ENCODE data around the gene ELMO3. TPM values are rescaled to one million over a fixed set of nuclear protein-coding genes. Genes with fewer than 3 reads are reported as not detected.
A peak's percentile ranks its signal among the peaks of the same experiment; 100 is the strongest.

The ELMO3 gene
- total and polyA plus RNA-seq, 2 of the 4 experiments (the other 2 are of a cell fraction), result 0.36 to 1.6 TPM

GRCh38 chr16:67216612-67217490, 17.9 kb downstream of the ELMO3 start:
- Histone ChIP-seq H3K4me3 (ENCODE audit: insufficient read depth, low read depth, low read length) (no peak overlapping the region), H3K56ac (ENCODE audit: extremely low read depth, insufficient read depth, low read length) (no peak overlapping the region), H3K9ac (ENCODE audit: low read depth, low read length) (no peak overlapping the region), H3K36me3 (ENCODE audit: control insufficient read depth, insufficient read depth, low read length) (peaks cover 4% of the 10 kb centered on the region; the same call in 1 of the 2 replicates), H3K14ac (replicated peaks; ENCODE audit: low read depth, low read length) (no peak overlapping the region), H3K4me2 (ENCODE audit: low read depth, low read length) (no peak overlapping the region), H3K27me3 (ENCODE audit: control insufficient read depth, insufficient read depth, low read length) (no peaks in the 10 kb centered on the region), H2AK9ac (replicated peaks; ENCODE audit: low read depth, low read length, poor library complexity) (no peak overlapping the region), H2BK15ac (ENCODE audit: low read depth, low read length) (no peak overlapping the region), H3K79me1 (ENCODE audit: low read depth in 1 of 2, low read length in 2 of 2) (no peaks in the 10 kb centered on the region; a peak in 1 of 4 replicates), H4K20me1 (ENCODE audit: insufficient read depth, low read length) (no peaks in the 10 kb centered on the region), H4K8ac (ENCODE audit: low read depth in 2 of 2, low read length in 2 of 2) (no peak overlapping the region), H3K9me1 (ENCODE audit: insufficient read depth, low read length) (no peaks in the 10 kb centered on the region), H3K23ac (ENCODE audit: low read depth, low read length) (no peak overlapping the region), H4K5ac (ENCODE audit: low read depth, low read length) (no peak overlapping the region), H2AFZ (replicated peaks; ENCODE audit: low read length, poor library complexity) (peak overlapping the region; percentile 54), H2BK5ac (ENCODE audit: low read depth, low read length, poor library complexity, severe bottlenecking) (no peak overlapping the region), H3K18ac (ENCODE audit: low read depth, low read length) (no peak overlapping the region), H2BK20ac (ENCODE audit: low read depth, low read length) (no peak overlapping the region), H2BK120ac (ENCODE audit: low read depth, low read length) (no peak overlapping the region), H3K9me3 (ENCODE audit: control insufficient read depth, insufficient read depth, low read length) (no peaks in the 10 kb centered on the region), H4K91ac (ENCODE audit: insufficient read depth, low read depth, low read length) (no peak overlapping the region), H3K4ac (ENCODE audit: low read depth, low read length) (no peak overlapping the region), H3K27ac (ENCODE audit: insufficient read depth, low read length) (no peak overlapping the region), H2AK5ac (ENCODE audit: low read depth, low read length) (no peak overlapping the region), H3K4me1 (ENCODE audit: control insufficient read depth, insufficient read depth, low read length) (no peaks in the 10 kb centered on the region)
- intact Hi-C loops (cut with micrococcal nuclease), result no loop called here
- ATAC-seq (ENCODE audit: low read depth) (peak; percentile 64), DNase-seq (no peak)
- in situ Hi-C loops (cut with MboI; ENCODE audit: low sequenced_read_pairs), result no loop called here
- 66% methylated on average over 11 of the region's 18 CpGs; no CpG with 5 or more reads in 1 of the 2 experiments for WGBS, 2 experiments (ENCODE audit: extremely low coverage in 2 of 2, insufficient read length in 1 of 2)
- no TSS peak for BruUV-seq (replicated peaks)
- ChIA-PET POLR2A (ENCODE audit: unreplicated experiment) (interaction anchor here (0.7 kb wide), 1 partner anchor 172 kb away, joined by 4 read pairs; no protein-coding TSS in a partner anchor), CTCF (no interaction called here)
- dilution Hi-C loops (cut with HindIII; ENCODE audit: low sequenced_read_pairs, unreplicated experiment), result no loop called here
- TF ChIP-seq CHD1 (IDR thresholded peaks at IDR 0.05; ENCODE audit: low read depth, low read length) (no peak), RAD21 (IDR thresholded peaks at IDR 0.05; ENCODE audit: low read length) (no peak), CEBPB (IDR thresholded peaks at IDR 0.05; ENCODE audit: low read depth, low read length) (no peak), NFE2L2 (IDR thresholded peaks at IDR 0.05; ENCODE audit: low read depth, low read length) (no peak), ELK1 (IDR thresholded peaks at IDR 0.05; ENCODE audit: borderline replicate concordance, low read depth, low read length) (no peak), MAZ (IDR thresholded peaks at IDR 0.05; ENCODE audit: borderline replicate concordance, low read depth, low read length) (no peak), FOS (IDR thresholded peaks at IDR 0.05; ENCODE audit: low read depth, low read length) (no peak), POLR2A (IDR thresholded peaks at IDR 0.05; ENCODE audit: low read depth, low read length) (no peak), RCOR1 (IDR thresholded peaks at IDR 0.05; ENCODE audit: insufficient replicate concordance, low read length) (no peak), BHLHE40 (IDR thresholded peaks at IDR 0.05; ENCODE audit: low read depth, low read length) (no peak), RFX5 (IDR thresholded peaks at IDR 0.05; ENCODE audit: low read depth, low read length) (no peak), USF2 (IDR thresholded peaks at IDR 0.05; ENCODE audit: low read depth, low read length) (no peak), MAFK (IDR thresholded peaks at IDR 0.05; ENCODE audit: low read depth, low read length) (no peak), MXI1 (IDR thresholded peaks at IDR 0.05; ENCODE audit: borderline replicate concordance, low read depth, low read length) (no peak), SMC3 (IDR thresholded peaks at IDR 0.05; ENCODE audit: low read depth, low read length) (no peak)

Data from IMR-90 (cell line).